ENCODE measurements around the gene EMSY.

- TF ChIP-seq, protein P1, sequence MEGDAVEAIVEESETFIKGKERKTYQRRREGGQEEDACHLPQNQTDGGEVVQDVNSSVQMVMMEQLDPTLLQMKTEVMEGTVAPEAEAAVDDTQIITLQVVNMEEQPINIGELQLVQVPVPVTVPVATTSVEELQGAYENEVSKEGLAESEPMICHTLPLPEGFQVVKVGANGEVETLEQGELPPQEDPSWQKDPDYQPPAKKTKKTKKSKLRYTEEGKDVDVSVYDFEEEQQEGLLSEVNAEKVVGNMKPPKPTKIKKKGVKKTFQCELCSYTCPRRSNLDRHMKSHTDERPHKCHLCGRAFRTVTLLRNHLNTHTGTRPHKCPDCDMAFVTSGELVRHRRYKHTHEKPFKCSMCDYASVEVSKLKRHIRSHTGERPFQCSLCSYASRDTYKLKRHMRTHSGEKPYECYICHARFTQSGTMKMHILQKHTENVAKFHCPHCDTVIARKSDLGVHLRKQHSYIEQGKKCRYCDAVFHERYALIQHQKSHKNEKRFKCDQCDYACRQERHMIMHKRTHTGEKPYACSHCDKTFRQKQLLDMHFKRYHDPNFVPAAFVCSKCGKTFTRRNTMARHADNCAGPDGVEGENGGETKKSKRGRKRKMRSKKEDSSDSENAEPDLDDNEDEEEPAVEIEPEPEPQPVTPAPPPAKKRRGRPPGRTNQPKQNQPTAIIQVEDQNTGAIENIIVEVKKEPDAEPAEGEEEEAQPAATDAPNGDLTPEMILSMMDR (IDR thresholded peaks at IDR 0.05) = no peak
- no peak for TF ChIP-seq POLR2A (IDR thresholded peaks at IDR 0.05)
These were observed 78.3 kb downstream of the EMSY start for GRCh38 chr11:76523147-76523546.

All from Peyer's patch (tissue), 4 donors.